IMR-90 (cell line): ENCODE data around the gene CEP57L1. TPM values are rescaled to one million over a fixed set of nuclear protein-coding genes. Genes with fewer than 3 reads are reported as not detected.

Experiments
- ATAC-seq: fragments of 200-7000 bp; cut with Tn5 transposase; 2 replicates; pipeline ENCODE4 v1.9.1; 2020; ENCODE audit warnings: low read depth, mild to moderate bottlenecking, moderate library complexity
- BruUV-seq: library from RNA; stranded (reverse); fragments of 400-500 nt; replicated peaks from 2 replicates; lab custom pipeline; 2021; lab: Mats Ljungman, UMichigan
- CTCF ChIA-PET: fragments of 300-600 bp; formaldehyde crosslinking; extraction: SDS; loops from one replicate; lab custom pipeline; 2021; ENCODE audit warnings: antibody characterized with exemption; lab: Yijun Ruan, JAX
- POLR2A ChIA-PET: fragments of 300-600 bp; sonication (Branson Sonifier 250); formaldehyde crosslinking; loops from one replicate; lab custom pipeline; 2022; ENCODE audit warnings: antibody characterized with exemption; ENCODE audit not compliant: unreplicated experiment; lab: Charles Lee
- DNase-seq: peaks from one replicate; pipeline ENCODE4 v3.0.0; 2013
- H2AFZ ChIP-seq: replicated peaks from 2 replicates; pipeline ENCODE3; 2013; ENCODE audit warnings: low read length, mild to moderate bottlenecking; ENCODE audit not compliant: poor library complexity
- H2AK5ac ChIP-seq: 2 replicates; pipeline ENCODE4 v1.6.1; 2013; ENCODE audit warnings: low read depth, low read length, inconsistent platforms
- H2AK9ac ChIP-seq: replicated peaks from 2 replicates; pipeline ENCODE3; 2013; ENCODE audit warnings: mild to moderate bottlenecking, low read depth, low read length, moderate library complexity; ENCODE audit not compliant: poor library complexity
- H2BK120ac ChIP-seq: 2 replicates; pipeline ENCODE4 v1.6.1; 2013; ENCODE audit warnings: low read depth, low read length, inconsistent platforms
- H2BK15ac ChIP-seq: 3 replicates; pipeline ENCODE4 v1.6.1; 2013; ENCODE audit warnings: low read depth, low read length, inconsistent platforms
- H2BK20ac ChIP-seq: 2 replicates; pipeline ENCODE4 v1.6.1; 2013; ENCODE audit warnings: low read depth, mild to moderate bottlenecking, inconsistent platforms, low read length, moderate library complexity
- H2BK5ac ChIP-seq: 2 replicates; pipeline ENCODE4 v1.6.1; 2013; ENCODE audit warnings: mild to moderate bottlenecking, low read depth, low read length, inconsistent platforms; ENCODE audit not compliant: poor library complexity, severe bottlenecking
- H3K14ac ChIP-seq: replicated peaks from 2 replicates; pipeline ENCODE4 v1.6.1; 2013; ENCODE audit warnings: low read depth, low read length, inconsistent platforms
- H3K18ac ChIP-seq: 2 replicates; pipeline ENCODE4 v1.6.1; 2013; ENCODE audit warnings: low read depth, low read length, control low read depth
- H3K23ac ChIP-seq: 2 replicates; pipeline ENCODE4 v1.6.1; 2013; ENCODE audit warnings: low read depth, low read length, inconsistent platforms
- H3K27ac ChIP-seq: 2 replicates; pipeline ENCODE4 v1.5.1; 2013; ENCODE audit warnings: mild to moderate bottlenecking, control low read depth, low read length; ENCODE audit not compliant: insufficient read depth
- H3K27me3 ChIP-seq: 2 replicates; pipeline ENCODE4 v1.6.1; 2013; ENCODE audit warnings: low read length; ENCODE audit not compliant: control insufficient read depth, insufficient read depth
- H3K36me3 ChIP-seq: 2 replicates; pipeline ENCODE4 v1.6.1; 2013; ENCODE audit warnings: low read length, mixed read lengths; ENCODE audit not compliant: control insufficient read depth, insufficient read depth
- H3K4ac ChIP-seq: 2 replicates; pipeline ENCODE4 v1.6.1; 2013; ENCODE audit warnings: low read depth, low read length, inconsistent platforms
- H3K4me1 ChIP-seq: 2 replicates; pipeline ENCODE4 v1.6.1; 2013; ENCODE audit warnings: low read length, mixed read lengths; ENCODE audit not compliant: control insufficient read depth, insufficient read depth
- H3K4me2 ChIP-seq: 2 replicates; pipeline ENCODE4 v1.6.1; 2013; ENCODE audit warnings: low read depth, mild to moderate bottlenecking, control low read depth, low read length, moderate library complexity
- H3K4me3 ChIP-seq: 2 replicates; pipeline ENCODE4 v1.5.1; 2013; ENCODE audit warnings: low read depth, mild to moderate bottlenecking, control low read depth, low read length, moderate library complexity; ENCODE audit not compliant: insufficient read depth
- H3K56ac ChIP-seq: 2 replicates; pipeline ENCODE4 v1.6.1; 2013; ENCODE audit warnings: low read length, inconsistent platforms; ENCODE audit not compliant: insufficient read depth; ENCODE audit errors: extremely low read depth
- H3K79me1 ChIP-seq, 2 experiments: 2 replicates each; pipeline ENCODE4 v1.6.1; 2013; ENCODE audit warnings: low read length in 2 of 2, inconsistent platforms in 1 of 2, low read depth in 1 of 2
- H3K9ac ChIP-seq: 2 replicates; pipeline ENCODE4 v1.6.1; 2013; ENCODE audit warnings: low read depth, low read length, control low read depth
- H3K9me1 ChIP-seq: 2 replicates; pipeline ENCODE4 v1.6.1; 2013; ENCODE audit warnings: low read length, inconsistent platforms; ENCODE audit not compliant: insufficient read depth
- H3K9me3 ChIP-seq: 2 replicates; pipeline ENCODE4 v1.6.1; 2013; ENCODE audit warnings: low read length; ENCODE audit not compliant: control insufficient read depth, insufficient read depth
- H4K20me1 ChIP-seq: 2 replicates; pipeline ENCODE4 v1.6.1; 2013; ENCODE audit warnings: low read length, inconsistent platforms; ENCODE audit not compliant: insufficient read depth
- H4K5ac ChIP-seq: 2 replicates; pipeline ENCODE4 v1.6.1; 2013; ENCODE audit warnings: mild to moderate bottlenecking, low read depth, low read length, control low read depth
- H4K8ac ChIP-seq, 2 experiments: 2 replicates each; pipeline ENCODE4 v1.6.1; 2013; ENCODE audit warnings: low read depth in 2 of 2, low read length in 2 of 2, control low read depth in 1 of 2, inconsistent platforms in 1 of 2
- H4K91ac ChIP-seq: 2 replicates; pipeline ENCODE4 v1.6.1; 2013; ENCODE audit warnings: low read depth, low read length, inconsistent platforms; ENCODE audit not compliant: insufficient read depth
- BHLHE40 ChIP-seq: fragments of 150-350 bp; IDR thresholded peaks from 2 replicates; pipeline ENCODE4 v1.6.1; 2016; ENCODE audit warnings: mild to moderate bottlenecking, low read depth, low read length
- CEBPB ChIP-seq: IDR thresholded peaks from 2 replicates; pipeline ENCODE4 v1.6.1; 2012; ENCODE audit warnings: low read depth, low read length, improper control_type of control experiment
- CTCF ChIP-seq: conservative IDR thresholded peaks from 2 replicates; pipeline ENCODE4 v1.5.1; 2012; ENCODE audit warnings: mild to moderate bottlenecking, low read depth, low read length, improper control_type of control experiment
- ELK1 ChIP-seq: fragments of 150-350 bp; IDR thresholded peaks from 2 replicates; pipeline ENCODE4 v1.6.1; 2016; ENCODE audit warnings: low read depth, mild to moderate bottlenecking, low read length, moderate library complexity, borderline replicate concordance
- FOS ChIP-seq: fragments of 150-350 bp; IDR thresholded peaks from 2 replicates; pipeline ENCODE4 v1.6.1; 2016; ENCODE audit warnings: low read depth, low read length
- MAZ ChIP-seq: IDR thresholded peaks from 2 replicates; pipeline ENCODE4 v1.6.1; 2012; ENCODE audit warnings: low read depth, mild to moderate bottlenecking, low read length, improper control_type of control experiment, moderate library complexity, borderline replicate concordance
- MXI1 ChIP-seq: IDR thresholded peaks from 2 replicates; pipeline ENCODE4 v1.6.1; 2012; ENCODE audit warnings: low read depth, mild to moderate bottlenecking, low read length, moderate library complexity, borderline replicate concordance
- POLR2A ChIP-seq: IDR thresholded peaks from 2 replicates; pipeline ENCODE4 v1.6.1; 2012; ENCODE audit warnings: mild to moderate bottlenecking, low read depth, low read length
- RCOR1 ChIP-seq: IDR thresholded peaks from 2 replicates; pipeline ENCODE4 v1.6.1; 2012; ENCODE audit warnings: mild to moderate bottlenecking, low read length, improper control_type of control experiment; ENCODE audit not compliant: insufficient replicate concordance
- SMC3 ChIP-seq: fragments of 150-350 bp; IDR thresholded peaks from 2 replicates; pipeline ENCODE4 v1.6.1; 2016; ENCODE audit warnings: low read depth, mild to moderate bottlenecking, antibody characterized with exemption, low read length, moderate library complexity
- USF2 ChIP-seq: fragments of 150-350 bp; IDR thresholded peaks from 2 replicates; pipeline ENCODE4 v1.6.1; 2017; ENCODE audit warnings: mild to moderate bottlenecking, antibody characterized with exemption, low read length, low read depth
- WGBS, 2 experiments: methylation state at CpG; one replicate each; pipeline versions ENCODE4 v1.1.5 to v1.1.7; 2013; ENCODE audit warnings: missing lambda C conversion rate in 2 of 2; ENCODE audit not compliant: insufficient read length in 1 of 2; ENCODE audit errors: extremely low coverage in 2 of 2; 5-methylcytosine and 5-hydroxymethylcytosine counted together
- dilution Hi-C: fragments of 300-500 bp; cut with HindIII; formaldehyde crosslinking; loops from one replicate; pipeline ENCODE4 v1.14.3; 2018; ENCODE audit warnings: low sequenced_read_pairs; ENCODE audit not compliant: unreplicated experiment
- in situ Hi-C: fragments of 300-500 bp; cut with MboI; formaldehyde crosslinking; loops from 3 replicates; pipeline ENCODE4 v1.14.3; 2019; ENCODE audit warnings: low sequenced_read_pairs, inconsistent platforms, mixed read lengths
- intact Hi-C: fragments of 100-400 bp; cut with micrococcal nuclease; formaldehyde crosslinking; loops from 2 replicates; pipeline ENCODE4 v1.10.0; 2022
- polyA plus RNA-seq, 3 experiments: library from polyadenylated mRNA; depleted of rRNA; stranded (reverse); fragments of >200 nt; gene quantifications; 2 replicates each; pipeline ENCODE4 v1.2.3, GENCODE V29; 2012; ENCODE audit warnings: low replicate concordance in 1 of 3
- total RNA-seq: library from RNA; depleted of rRNA; stranded (reverse); fragments of >200 nt; gene quantifications from 2 replicates; pipeline ENCODE4 v1.2.3, GENCODE V29; 2012

Gene CEP57L1
- total and polyA plus RNA-seq, 2 of the 4 experiments (the other 2 are of a cell fraction): 10.3 to 21.9 TPM

GRCh38 chr6:109202409-109203264 is 107.3 kb downstream of the CEP57L1 start:
- CTCF ChIA-PET: interaction anchor here (2.8 kb wide), 1 partner anchor 14 kb away, joined by 8 read pairs; no protein-coding TSS in a partner anchor
- dilution Hi-C loops: no loop called here
- ATAC-seq: no peak

More at GRCh38 chr6:109202409-109203264, 107.3 kb downstream of the CEP57L1 start:
- Histone ChIP-seq H2AK5ac (no peak overlapping the region), H3K27ac (no peak overlapping the region), H4K8ac (no peak overlapping the region), H3K79me1 (no peaks in the 10 kb centered on the region), H4K5ac (no peak overlapping the region), H3K27me3 (peaks cover 5% of the 10 kb centered on the region), H2AK9ac (no peak overlapping the region), H3K9ac (no peak overlapping the region), H3K4me1 (no peaks in the 10 kb centered on the region), H3K18ac (no peak overlapping the region), H3K4ac (no peak overlapping the region), H3K23ac (no peak overlapping the region), H4K91ac (no peak overlapping the region), H3K4me3 (no peak overlapping the region), H3K14ac (no peak overlapping the region), H2BK15ac (no peak overlapping the region), H2BK20ac (no peak overlapping the region), H3K9me3 (no peaks in the 10 kb centered on the region), H3K36me3 (no peaks in the 10 kb centered on the region), H3K4me2 (no peak overlapping the region), H3K56ac (no peak overlapping the region), H3K9me1 (no peaks in the 10 kb centered on the region), H2BK120ac (no peak overlapping the region), H2AFZ (no peak overlapping the region), H2BK5ac (no peak overlapping the region), H4K20me1 (no peaks in the 10 kb centered on the region)
- no peak for TF ChIP-seq BHLHE40
- no peak for TF ChIP-seq POLR2A
- TF ChIP-seq ELK1: no peak
- no peak for TF ChIP-seq FOS
- TF ChIP-seq CTCF: no peak
- TF ChIP-seq MXI1: no peak
- TF ChIP-seq MAZ: no peak
- TF ChIP-seq SMC3: no peak
- TF ChIP-seq RCOR1: no peak
- no peak for TF ChIP-seq CEBPB
- no peak for TF ChIP-seq USF2
- 17% methylated on average over 1 of the region's 5 CpGs; no CpG with 5 or more reads in 1 of the 2 experiments for WGBS, 2 experiments
- no TSS peak for BruUV-seq
- intact Hi-C loops: no loop called here
- DNase-seq: peak; percentile 4
- in situ Hi-C loops: no loop called here
- POLR2A ChIA-PET: no interaction called here
